GM12872 (cell line): ENCODE data around the gene UGT1A7.

Experiments
- TF ChIP-seq, protein P1 (sequence below): IDR thresholded peaks from 3 replicates; pipeline ENCODE4 v1.5.1; 2011; ENCODE audit warnings: low read depth, mild to moderate bottlenecking, low read length, moderate library complexity; ENCODE audit not compliant: insufficient read depth

The UGT1A7 gene

GRCh38 chr2:233672886-233673285, 8.8 kb upstream of the UGT1A7 start:
- TF ChIP-seq, protein P1, sequence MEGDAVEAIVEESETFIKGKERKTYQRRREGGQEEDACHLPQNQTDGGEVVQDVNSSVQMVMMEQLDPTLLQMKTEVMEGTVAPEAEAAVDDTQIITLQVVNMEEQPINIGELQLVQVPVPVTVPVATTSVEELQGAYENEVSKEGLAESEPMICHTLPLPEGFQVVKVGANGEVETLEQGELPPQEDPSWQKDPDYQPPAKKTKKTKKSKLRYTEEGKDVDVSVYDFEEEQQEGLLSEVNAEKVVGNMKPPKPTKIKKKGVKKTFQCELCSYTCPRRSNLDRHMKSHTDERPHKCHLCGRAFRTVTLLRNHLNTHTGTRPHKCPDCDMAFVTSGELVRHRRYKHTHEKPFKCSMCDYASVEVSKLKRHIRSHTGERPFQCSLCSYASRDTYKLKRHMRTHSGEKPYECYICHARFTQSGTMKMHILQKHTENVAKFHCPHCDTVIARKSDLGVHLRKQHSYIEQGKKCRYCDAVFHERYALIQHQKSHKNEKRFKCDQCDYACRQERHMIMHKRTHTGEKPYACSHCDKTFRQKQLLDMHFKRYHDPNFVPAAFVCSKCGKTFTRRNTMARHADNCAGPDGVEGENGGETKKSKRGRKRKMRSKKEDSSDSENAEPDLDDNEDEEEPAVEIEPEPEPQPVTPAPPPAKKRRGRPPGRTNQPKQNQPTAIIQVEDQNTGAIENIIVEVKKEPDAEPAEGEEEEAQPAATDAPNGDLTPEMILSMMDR: no peak

DNA sequence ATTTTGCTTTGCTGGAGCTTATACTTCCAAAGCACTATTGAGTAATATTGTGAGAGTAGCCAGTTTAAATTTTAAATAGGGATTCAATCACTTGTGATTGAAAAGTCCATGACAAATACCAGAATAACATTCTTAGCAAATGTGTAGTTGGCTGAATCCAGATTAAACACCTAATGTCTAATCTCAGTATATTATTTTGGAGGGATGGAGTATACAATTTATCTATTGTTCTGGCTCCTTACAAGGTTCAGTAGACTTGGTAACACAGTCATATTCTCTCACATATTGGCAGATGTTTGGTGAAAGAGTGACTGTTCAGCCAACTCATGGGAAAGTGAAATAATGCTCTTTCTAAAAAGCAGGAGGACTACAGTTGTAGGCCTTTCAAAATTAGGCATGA, 7.8 kb upstream of the UGT1A7 start:
- TF ChIP-seq, protein P1: no peak

- TF ChIP-seq, protein P1: no peak
Measured at GRCh38 chr2:233674314-233674713, 7.4 kb upstream of the UGT1A7 start.

DNA sequence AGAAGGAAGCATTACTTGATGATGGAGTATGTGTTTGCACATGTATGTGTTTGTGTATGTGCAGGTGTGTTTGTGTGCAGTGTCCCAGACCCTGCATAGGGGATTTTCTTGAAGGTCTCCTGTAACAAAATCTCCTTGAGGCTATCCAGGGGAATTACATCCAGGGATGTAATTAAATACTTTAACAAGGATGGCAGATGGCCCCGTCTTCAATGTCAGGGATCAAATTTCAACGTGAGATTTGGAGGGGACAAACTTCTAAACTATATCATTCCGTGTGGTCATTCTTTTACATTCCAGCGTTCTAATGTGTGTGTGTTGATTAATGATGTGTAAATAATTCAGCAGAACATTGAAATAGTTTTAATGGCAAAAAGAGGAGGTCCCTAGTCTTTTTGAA, 6.7 kb upstream of the UGT1A7 start:
- TF ChIP-seq, protein P1: no peak

DNA sequence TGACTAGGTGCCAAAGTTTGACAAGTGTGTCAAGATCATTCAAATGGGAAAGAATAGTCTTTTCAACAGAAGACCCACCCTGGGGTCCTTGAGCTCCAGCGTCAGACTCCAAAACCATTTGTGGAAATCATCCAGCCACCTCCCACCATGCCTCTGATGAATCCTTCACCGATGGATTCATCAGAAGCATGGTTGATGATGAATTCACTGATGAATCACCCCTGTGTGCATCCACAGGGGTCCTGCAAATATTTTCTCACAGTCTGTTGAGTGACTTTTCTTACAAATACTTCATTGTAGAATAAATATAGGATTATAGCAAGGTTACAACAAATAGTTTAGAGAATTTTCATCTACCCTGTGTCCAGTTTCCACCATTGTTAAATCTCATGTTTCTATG, 5.7 kb upstream of the UGT1A7 start:
- TF ChIP-seq, protein P1: no peak

GRCh38 chr2:233679196-233679595, 2.5 kb upstream of the UGT1A7 start:
- TF ChIP-seq, protein P1: no peak

- TF ChIP-seq, protein P1: no peak
Measured at GRCh38 chr2:233680361-233681045, 1.2 kb upstream of the UGT1A7 start.
